ENCODE measurements around the gene TMX4.

The TMX4 gene

DNA sequence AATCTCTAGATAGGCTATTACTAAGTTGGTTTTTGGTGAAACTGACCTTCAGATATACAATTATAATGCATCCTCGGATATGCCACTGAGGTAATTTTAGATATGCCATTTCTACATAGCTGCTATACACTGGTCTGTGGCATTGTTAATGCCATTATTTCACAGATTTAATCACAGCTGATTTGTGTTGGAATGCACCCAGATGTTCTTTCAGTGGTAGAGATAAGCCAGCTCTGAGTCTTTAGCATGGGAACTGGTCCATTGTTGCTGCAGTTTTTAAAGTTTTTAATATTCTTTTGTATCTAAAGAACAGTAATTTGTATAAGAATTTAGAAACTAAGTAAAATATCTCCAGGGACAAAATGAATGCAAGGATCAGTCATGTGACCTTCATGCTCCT lies 6.8 kb downstream of the TMX4 start:
- DNase-seq, result no peak

GRCh38 chr20:8008733-8009132 lies 10.8 kb downstream of the TMX4 start:
- DNase-seq, result no peak

- no peak for DNase-seq
Measured at GRCh38 chr20:8007490-8007889, 12.1 kb downstream of the TMX4 start.

- no peak for DNase-seq
Measured at GRCh38 chr20:8005575-8006366, 13.8 kb downstream of the TMX4 start.

- no peak for DNase-seq
Measured at GRCh38 chr20:8005033-8005432, 14.5 kb downstream of the TMX4 start.

- DNase-seq, result no peak
Measured at GRCh38 chr20:8002056-8002455, 17.5 kb downstream of the TMX4 start.

DNA sequence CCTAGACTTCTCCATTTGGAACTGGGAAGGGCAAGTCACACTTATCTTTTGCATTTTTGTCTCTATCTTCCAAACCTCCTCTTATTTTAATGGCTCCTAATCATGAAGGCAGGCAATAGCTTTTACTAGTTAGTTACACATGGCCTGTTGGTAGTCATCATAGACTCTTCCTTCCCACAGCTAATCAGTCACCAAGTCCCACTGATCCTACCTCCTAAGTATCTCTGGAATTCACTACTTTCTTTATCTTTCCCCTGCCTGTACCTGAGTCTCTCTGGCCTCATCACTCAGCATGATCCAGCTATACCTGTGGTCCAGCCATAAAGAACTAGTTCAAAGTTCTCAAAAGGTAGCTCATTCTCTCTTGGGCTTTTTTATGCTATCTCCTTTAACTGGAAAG lies 18.8 kb downstream of the TMX4 start:
- DNase-seq, result no peak

DNA sequence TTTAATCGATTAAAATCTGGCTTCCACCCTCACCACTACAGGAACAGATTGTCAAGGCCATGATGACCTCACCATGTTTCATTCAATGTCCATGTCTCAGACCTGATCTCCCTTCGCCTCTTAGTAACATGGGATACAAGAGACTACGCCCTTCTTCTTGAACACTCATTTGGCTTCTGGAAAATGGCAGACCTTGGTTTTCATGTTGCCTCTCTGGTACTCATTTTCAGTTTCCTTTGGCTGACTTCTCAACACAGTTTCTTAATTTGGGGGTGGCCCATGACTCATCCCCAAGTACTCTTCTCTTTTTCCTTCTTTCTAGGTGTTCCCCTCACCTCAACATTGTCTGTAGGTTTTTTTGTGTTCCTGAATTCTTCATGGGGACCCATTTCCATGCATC lies 22.7 kb downstream of the TMX4 start:
- DNase-seq, result no peak

- DNase-seq, result no peak
Measured at GRCh38 chr20:7994809-7995208, 24.8 kb downstream of the TMX4 start.

- no peak for DNase-seq
Measured at GRCh38 chr20:7993703-7994102, 25.9 kb downstream of the TMX4 start.

- DNase-seq, result no peak
Measured at GRCh38 chr20:7993238-7993637, 26.3 kb downstream of the TMX4 start.

- no peak for DNase-seq
Measured at GRCh38 chr20:7990385-7990784, 29.2 kb downstream of the TMX4 start.

- DNase-seq, result no peak
Measured at GRCh38 chr20:7989379-7989778, 30.2 kb downstream of the TMX4 start.

DNA sequence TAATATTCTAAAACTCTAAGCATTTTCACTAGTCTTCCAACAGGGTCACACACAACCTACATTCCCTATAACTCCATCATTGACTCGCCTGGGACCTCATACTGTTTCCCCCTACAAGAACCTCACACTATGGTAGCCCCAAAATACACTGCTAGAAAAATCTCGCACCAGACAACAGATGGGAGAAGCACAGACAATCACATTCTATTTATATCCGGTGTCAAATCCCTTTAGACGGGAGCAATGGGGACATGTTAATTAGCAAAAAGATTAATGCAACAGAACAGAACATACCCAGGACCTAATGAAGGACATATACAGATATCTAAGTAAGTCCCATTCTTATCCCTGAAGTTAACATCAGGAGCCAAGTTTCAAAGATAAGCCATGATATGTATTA lies 33.6 kb downstream of the TMX4 start:
- DNase-seq, result no peak

GRCh38 chr20:7984192-7984591 lies 35.4 kb downstream of the TMX4 start:
- no peak for DNase-seq

GRCh38 chr20:7981374-7981773 lies 38.2 kb downstream of the TMX4 start:
- no peak for DNase-seq

GRCh38 chr20:7980332-7981046 lies 39.1 kb downstream of the TMX4 start:
- DNase-seq, result no peak

DNA sequence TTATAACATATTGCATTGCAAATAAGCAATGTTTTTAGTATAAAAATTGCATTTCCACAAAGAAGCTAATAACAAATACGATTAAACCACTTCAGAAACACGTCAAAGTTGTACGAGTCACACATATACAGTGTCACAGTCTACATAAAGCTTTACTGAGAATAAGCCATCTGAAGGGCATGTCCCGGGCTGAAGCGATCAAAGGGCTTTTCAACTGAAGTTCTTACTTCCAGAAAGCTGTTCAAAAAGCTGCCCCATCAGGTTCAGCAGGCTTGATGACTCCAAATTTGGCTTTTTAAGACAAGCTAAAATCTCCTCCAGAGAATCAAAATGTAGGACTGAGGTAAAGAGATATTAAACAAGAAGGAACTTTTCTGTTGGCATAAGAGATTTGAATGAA lies 41.9 kb downstream of the TMX4 start:
- DNase-seq, result no peak

- no peak for DNase-seq
Measured at GRCh38 chr20:7975851-7976414, 43.6 kb downstream of the TMX4 start.

- DNase-seq, result no peak
Measured at GRCh38 chr20:7974785-7975435, 44.7 kb downstream of the TMX4 start.

GRCh38 chr20:7971536-7972280 lies 47.9 kb downstream of the TMX4 start:
- DNase-seq, result no peak

DNA sequence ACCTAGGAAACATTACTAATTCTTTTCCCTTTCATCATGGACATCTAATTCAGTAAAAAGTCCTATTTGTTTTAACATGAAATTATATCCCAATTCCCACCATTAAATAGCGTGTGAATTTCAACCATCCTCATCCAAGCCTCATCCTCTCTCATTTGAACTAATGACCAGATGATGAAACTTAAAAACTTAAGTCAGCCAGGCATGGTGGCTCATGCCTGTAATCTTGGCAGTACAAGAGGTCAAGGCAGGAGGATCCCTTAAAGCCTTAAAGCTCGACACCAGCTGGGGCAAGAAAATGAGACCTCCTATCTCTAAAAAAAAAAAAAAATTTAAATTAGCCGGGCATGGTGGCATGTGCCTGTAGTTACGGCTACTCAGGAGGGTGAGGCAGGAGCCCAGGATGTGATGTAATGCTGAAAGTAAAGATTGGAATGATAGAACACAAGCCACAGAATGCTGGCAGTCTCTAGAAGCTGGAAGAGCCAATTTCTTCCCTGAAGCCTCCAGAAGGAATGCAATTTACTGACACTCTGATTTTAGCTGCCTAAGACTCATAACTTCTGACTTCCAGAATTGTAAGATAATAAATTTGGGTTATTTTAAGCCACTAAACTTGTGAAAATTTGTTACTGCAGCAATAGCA lies 52.2 kb downstream of the TMX4 start:
- no peak for DNase-seq
